DOHH2 (cell line): Measurements from ENCODE around the gene LTBR.

ENCODE experiments used
- CTCF ChIP-seq: fragments of 200-600 bp; sonication (generic); IDR thresholded peaks from one replicate; pipeline ENCODE4 v1.5.1; 2014; ENCODE audit warnings: antibody characterized with exemption, mild to moderate bottlenecking, low read depth, low read length; ENCODE audit not compliant: poor library complexity, severe bottlenecking
- EZH2phosphoT487 ChIP-seq: fragments of 200-600 bp; sonication (generic); IDR thresholded peaks from 2 replicates; pipeline ENCODE4 v1.6.1; 2017; ENCODE audit warnings: borderline replicate concordance, mild to moderate bottlenecking, antibody characterized with exemption, low read length, moderate library complexity, mixed read lengths

- no peak for TF ChIP-seq CTCF
- no peak for TF ChIP-seq EZH2phosphoT487
Measured at GRCh38 chr12:6424008-6424347, 40.0 kb downstream of the LTBR start.
